C4-2B (cell line): ENCODE results near the gene C2CD2.

Experiments
- CTCF ChIP-seq: fragments of 450-650 bp; conservative IDR thresholded peaks from 2 replicates; pipeline ENCODE4 v1.5.1; 2017; ENCODE audit warnings: mild to moderate bottlenecking
- ZFX ChIP-seq: fragments of 450-650 bp; IDR thresholded peaks from 2 replicates; pipeline ENCODE4 v1.6.1; 2017

DNA sequence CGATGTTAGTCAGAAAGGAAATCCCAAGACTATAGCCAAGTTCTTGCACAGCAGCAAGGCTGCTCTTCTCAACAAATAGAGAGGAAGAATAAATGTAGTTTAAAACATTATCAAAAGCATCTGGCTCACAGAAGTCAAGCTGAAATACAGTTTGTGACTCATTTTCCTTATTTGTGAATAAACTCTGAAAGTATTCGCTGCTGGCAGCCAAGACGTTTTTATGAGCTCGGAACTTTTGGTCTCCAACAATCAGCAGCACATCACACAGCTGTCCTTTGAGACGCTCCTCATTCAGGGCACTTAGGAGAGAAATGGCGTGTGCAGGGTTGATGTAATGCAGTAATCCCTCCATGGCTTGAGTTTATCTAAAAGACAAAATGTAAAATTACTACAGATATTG is 39.9 kb upstream of the C2CD2 start:
- no peak for TF ChIP-seq CTCF
- no peak for TF ChIP-seq ZFX
